Brain microvascular endothelial cell (primary cell): ENCODE results near the gene GRK3.

Source experiments
- DNase-seq: peaks from one replicate; pipeline ENCODE4 v3.0.0-alpha.2; 2020
- H3K27ac ChIP-seq: fragments of 250-450 bp; sonication (Bioruptor Pico); 2 replicates; pipeline ENCODE4 v1.5.1; 2020; ENCODE audit warnings: mild to moderate bottlenecking, moderate library complexity
- H3K27me3 ChIP-seq: fragments of 250-450 bp; sonication (Bioruptor Pico); replicated peaks from 2 replicates; pipeline ENCODE4 v1.5.1; 2020; ENCODE audit warnings: mild to moderate bottlenecking
- H3K36me3 ChIP-seq: fragments of 250-450 bp; sonication (Bioruptor Pico); replicated peaks from 2 replicates; pipeline ENCODE4 v1.5.1; 2020; ENCODE audit warnings: mild to moderate bottlenecking
- H3K4me3 ChIP-seq: 2 replicates; pipeline ENCODE4 v1.5.1; 2011; ENCODE audit warnings: low read depth, mild to moderate bottlenecking, control low read depth, low read length, moderate library complexity
- CTCF ChIP-seq: IDR thresholded peaks from 2 replicates; pipeline ENCODE4 v1.5.1; 2011; ENCODE audit warnings: low read depth, mild to moderate bottlenecking, moderate library complexity, low read length, control low read depth, inconsistent platforms; ENCODE audit errors: missing control alignments
- in situ Hi-C: cut with HindIII; loops from 2 replicates; pipeline ENCODE4 v1.10.0; 2017; ENCODE audit warnings: low sequenced_read_pairs, low pct_ligation_motif_present

GRK3 gene

DNA sequence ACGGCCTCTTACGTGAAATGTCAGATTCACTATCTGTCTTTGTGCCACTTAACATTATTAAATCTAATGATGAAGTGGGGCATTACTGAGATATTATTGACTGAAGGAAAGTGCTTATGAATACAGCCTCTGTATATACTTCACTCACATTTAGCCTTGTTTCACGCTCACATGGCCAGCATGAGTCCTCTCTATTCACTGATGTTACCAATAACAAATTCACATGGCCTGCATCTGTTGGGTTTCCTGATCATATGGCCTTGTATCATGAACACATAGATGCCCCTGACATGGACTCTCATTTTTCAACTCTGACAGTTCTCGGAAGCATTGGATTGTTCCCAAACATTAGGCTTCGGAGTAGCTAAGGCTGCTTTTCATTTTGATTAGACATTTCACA, 109.2 kb downstream of the GRK3 start:
- H3K27ac ChIP-seq: no peak overlapping the region
- H3K27me3 ChIP-seq: no peaks in the 10 kb centered on the region
- in situ Hi-C loops: no loop called here
- no peaks in the 10 kb centered on the region for H3K36me3 ChIP-seq
- no peak for TF ChIP-seq CTCF
- DNase-seq: no peak
- H3K4me3 ChIP-seq: no peak overlapping the region

GRCh38 chr22:25677631-25678030, 113.2 kb downstream of the GRK3 start:
- Histone ChIP-seq H3K27ac (no peak overlapping the region), H3K36me3 (no peaks in the 10 kb centered on the region), H3K4me3 (no peak overlapping the region), H3K27me3 (no peaks in the 10 kb centered on the region)
- in situ Hi-C loops: no loop called here
- DNase-seq: no peak
- TF ChIP-seq CTCF: no peak

- no peak for TF ChIP-seq CTCF
- DNase-seq: no peak
- H3K27ac ChIP-seq: no peak overlapping the region
- H3K4me3 ChIP-seq: no peak overlapping the region
- in situ Hi-C loops: no loop called here
- no peaks in the 10 kb centered on the region for H3K27me3 ChIP-seq
- no peaks in the 10 kb centered on the region for H3K36me3 ChIP-seq
These were observed 115.6 kb downstream of the GRK3 start for GRCh38 chr22:25680051-25680450.

DNA sequence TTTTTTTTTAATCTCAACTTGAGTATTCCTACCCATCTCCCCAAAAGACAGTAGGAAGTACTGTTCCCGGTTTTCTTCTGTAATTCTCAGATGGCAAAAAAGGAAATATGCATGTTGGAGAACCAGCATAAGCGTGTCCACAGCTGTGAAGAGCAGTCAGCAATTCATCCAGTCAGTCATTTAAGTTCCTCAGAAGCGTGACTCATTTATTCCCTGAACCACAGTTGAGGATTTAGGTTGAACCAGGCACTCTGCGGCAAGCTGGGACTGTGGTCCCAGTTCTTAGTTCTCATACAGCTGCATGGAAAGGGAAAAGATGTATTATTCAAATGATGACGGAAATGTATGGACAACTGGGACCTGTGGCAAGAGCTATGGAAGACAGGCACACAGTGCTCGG, 116.5 kb downstream of the GRK3 start:
- in situ Hi-C loops: no loop called here
- no peaks in the 10 kb centered on the region for H3K27me3 ChIP-seq
- no peak overlapping the region for H3K27ac ChIP-seq
- no peaks in the 10 kb centered on the region for H3K36me3 ChIP-seq
- no peak for DNase-seq
- no peak for TF ChIP-seq CTCF
- H3K4me3 ChIP-seq: no peak overlapping the region

DNA sequence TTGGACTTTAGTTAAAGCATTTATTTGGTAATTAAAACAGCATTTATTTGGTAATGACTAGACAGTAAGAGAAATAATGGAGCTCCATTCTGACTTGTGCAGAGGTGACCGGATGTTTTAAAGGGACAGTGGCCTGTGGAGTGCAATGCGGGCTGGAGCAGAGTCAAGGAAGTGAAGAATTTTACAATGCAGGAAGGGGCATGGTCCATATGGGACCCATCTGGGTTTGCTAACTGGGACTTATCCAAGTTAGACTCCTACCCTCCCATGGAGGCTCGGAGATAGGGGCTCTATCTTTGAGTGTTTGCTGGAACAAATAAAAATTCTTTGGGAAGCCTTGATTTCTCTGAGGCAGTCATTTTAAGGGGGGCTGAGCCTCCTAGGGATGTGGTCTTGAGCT, 117.6 kb downstream of the GRK3 start:
- H3K27me3 ChIP-seq: no peaks in the 10 kb centered on the region
- in situ Hi-C loops: no loop called here
- no peak for DNase-seq
- no peaks in the 10 kb centered on the region for H3K36me3 ChIP-seq
- TF ChIP-seq CTCF: no peak
- no peak overlapping the region for H3K27ac ChIP-seq
- H3K4me3 ChIP-seq: no peak overlapping the region

GRCh38 chr22:25688627-25689026, 124.2 kb downstream of the GRK3 start:
- no peak overlapping the region for H3K4me3 ChIP-seq
- no peaks in the 10 kb centered on the region for H3K36me3 ChIP-seq
- TF ChIP-seq CTCF: no peak
- no peak overlapping the region for H3K27ac ChIP-seq
- in situ Hi-C loops: no loop called here
- no peaks in the 10 kb centered on the region for H3K27me3 ChIP-seq
- DNase-seq: no peak
